Esophagus squamous epithelium (tissue), 4 donors: ENCODE data around the gene SMIM22.

Experiments used
- CTCF ChIP-seq, 6 experiments: fragments of 450-650 bp in 4 of 6; fragments of 200-600 bp in 2 of 6; sonication (generic) in 2 of 6; IDR thresholded peaks; one replicate each; pipeline ENCODE4 v1.5.1; 2016 to 2019; ENCODE audit warnings: antibody characterized with exemption in 6 of 6, mild to moderate bottlenecking in 4 of 6, moderate library complexity in 4 of 6
- POLR2A ChIP-seq, 4 donors: fragments of 450-650 bp; IDR thresholded peaks; one replicate each; pipeline ENCODE4 v1.6.1; 2017; ENCODE audit warnings: antibody characterized with exemption in 4 of 4, mild to moderate bottlenecking in 4 of 4, moderate library complexity in 3 of 4

GRCh38 chr16:4749700-4750257 lies 45.4 kb upstream of the SMIM22 start:
- TF ChIP-seq POLR2A (IDR thresholded peaks at IDR 0.05), result no peak
- no peak for TF ChIP-seq CTCF (IDR thresholded peaks at IDR 0.05)
